Neural progenitor cell (in vitro differentiated cells): Measurements from ENCODE around the gene GMFB.

Source experiments
- EZH2 ChIP-seq: fragments of 200-600 bp; sonication (generic); IDR thresholded peaks from 2 replicates; pipeline ENCODE4 v1.6.1; 2017; ENCODE audit warnings: antibody characterized with exemption, mild to moderate bottlenecking, moderate library complexity
- EZH2phosphoT487 ChIP-seq: fragments of 200-600 bp; sonication (generic); IDR thresholded peaks from 2 replicates; pipeline ENCODE4 v1.6.1; 2017; ENCODE audit warnings: antibody characterized with exemption
- TF ChIP-seq, protein P1 (sequence below): fragments of 200-600 bp; sonication (generic); IDR thresholded peaks from 2 replicates; pipeline ENCODE4 v1.5.1; 2017; ENCODE audit warnings: antibody characterized with exemption, mild to moderate bottlenecking

DNA sequence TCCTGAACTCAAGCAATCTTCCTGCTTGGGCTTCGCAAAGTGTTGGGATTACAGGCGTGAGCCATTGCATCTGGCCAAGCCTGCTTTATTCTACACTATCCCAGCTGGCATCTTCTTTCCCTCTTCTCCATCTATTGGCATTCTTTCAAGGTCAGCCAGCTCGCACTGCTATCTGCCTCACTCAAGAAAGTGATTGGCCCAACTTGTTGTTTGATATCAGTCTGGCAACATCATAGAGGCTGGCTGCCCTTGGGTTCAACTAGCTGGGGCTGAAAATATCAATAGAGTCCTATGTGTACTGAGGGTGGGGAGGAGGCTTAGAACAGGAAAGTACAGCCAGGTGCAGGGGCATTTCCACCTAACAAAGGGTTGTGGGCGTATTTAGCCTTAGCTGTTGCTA, 17.1 kb downstream of the GMFB start:
- TF ChIP-seq, protein P1, sequence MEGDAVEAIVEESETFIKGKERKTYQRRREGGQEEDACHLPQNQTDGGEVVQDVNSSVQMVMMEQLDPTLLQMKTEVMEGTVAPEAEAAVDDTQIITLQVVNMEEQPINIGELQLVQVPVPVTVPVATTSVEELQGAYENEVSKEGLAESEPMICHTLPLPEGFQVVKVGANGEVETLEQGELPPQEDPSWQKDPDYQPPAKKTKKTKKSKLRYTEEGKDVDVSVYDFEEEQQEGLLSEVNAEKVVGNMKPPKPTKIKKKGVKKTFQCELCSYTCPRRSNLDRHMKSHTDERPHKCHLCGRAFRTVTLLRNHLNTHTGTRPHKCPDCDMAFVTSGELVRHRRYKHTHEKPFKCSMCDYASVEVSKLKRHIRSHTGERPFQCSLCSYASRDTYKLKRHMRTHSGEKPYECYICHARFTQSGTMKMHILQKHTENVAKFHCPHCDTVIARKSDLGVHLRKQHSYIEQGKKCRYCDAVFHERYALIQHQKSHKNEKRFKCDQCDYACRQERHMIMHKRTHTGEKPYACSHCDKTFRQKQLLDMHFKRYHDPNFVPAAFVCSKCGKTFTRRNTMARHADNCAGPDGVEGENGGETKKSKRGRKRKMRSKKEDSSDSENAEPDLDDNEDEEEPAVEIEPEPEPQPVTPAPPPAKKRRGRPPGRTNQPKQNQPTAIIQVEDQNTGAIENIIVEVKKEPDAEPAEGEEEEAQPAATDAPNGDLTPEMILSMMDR = no peak
- TF ChIP-seq EZH2phosphoT487 (no peak), EZH2 (no peak)
